HepG2 (cell line): ENCODE results near the gene NUDT8. TPM values are rescaled to one million over a fixed set of nuclear protein-coding genes. Genes with fewer than 3 reads are reported as not detected.

Experiments used
- ARHGAP35 ChIP-seq: sonication (generic); formaldehyde crosslinking; IDR thresholded peaks from 2 replicates; pipeline ENCODE4 v1.9.0; 2022; ENCODE audit warnings: mild to moderate bottlenecking, inconsistent platforms, moderate library complexity, missing genetic modification reagents, borderline replicate concordance
- CEBPG ChIP-seq: IDR thresholded peaks from 2 replicates; pipeline ENCODE4 v1.6.1; 2016
- ELK4 ChIP-seq: sonication (generic); formaldehyde crosslinking; IDR thresholded peaks from 2 replicates; pipeline ENCODE4 v1.9.0; 2021; ENCODE audit warnings: missing genetic modification reagents, borderline replicate concordance
- FOSL2 ChIP-seq: sonication (generic); formaldehyde crosslinking; IDR thresholded peaks from 2 replicates; pipeline ENCODE4 v1.4.0; 2020; ENCODE audit warnings: missing genetic modification reagents
- LBX2 ChIP-seq: sonication (generic); formaldehyde crosslinking; IDR thresholded peaks from 2 replicates; pipeline ENCODE4 v1.5.0; 2020; ENCODE audit warnings: missing genetic modification reagents, mild to moderate bottlenecking, borderline replicate concordance
- PRPF4 ChIP-seq: fragments of 200-400 bp; formaldehyde crosslinking; IDR thresholded peaks from 2 replicates; pipeline ENCODE4 v1.6.1; 2016; ENCODE audit warnings: low read length, low read depth; ENCODE audit not compliant: poor library complexity, severe bottlenecking
- SALL1 ChIP-seq: sonication (generic); formaldehyde crosslinking; IDR thresholded peaks from 2 replicates; pipeline ENCODE4 v1.8.0; 2022; ENCODE audit warnings: mild to moderate bottlenecking, missing genetic modification reagents
- SKI ChIP-seq: fragments of 450-650 bp; IDR thresholded peaks from one replicate; pipeline ENCODE4 v1.6.1; 2018; ENCODE audit warnings: mild to moderate bottlenecking; ENCODE audit not compliant: partially characterized antibody
- SKIL ChIP-seq: sonication (generic); formaldehyde crosslinking; IDR thresholded peaks from 2 replicates; pipeline ENCODE4 v1.8.0; 2022; ENCODE audit warnings: missing genetic modification reagents, mild to moderate bottlenecking, moderate library complexity, borderline replicate concordance
- ZMYM4 ChIP-seq: sonication (generic); formaldehyde crosslinking; IDR thresholded peaks from 2 replicates; pipeline ENCODE4 v1.8.1; 2023; ENCODE audit warnings: mild to moderate bottlenecking, missing genetic modification reagents
- ZNF101 ChIP-seq: sonication (generic); formaldehyde crosslinking; IDR thresholded peaks from 2 replicates; pipeline ENCODE4 v1.4.0; 2020; ENCODE audit warnings: mild to moderate bottlenecking, low read depth, missing genetic modification reagents, borderline replicate concordance
- ZNF136 ChIP-seq: sonication (generic); formaldehyde crosslinking; IDR thresholded peaks from 2 replicates; pipeline ENCODE4 v1.8.1; 2022; ENCODE audit warnings: low read depth, mild to moderate bottlenecking, moderate library complexity, missing genetic modification reagents
- ZNF160 ChIP-seq: sonication (generic); formaldehyde crosslinking; IDR thresholded peaks from 2 replicates; pipeline ENCODE4 v1.8.0; 2022; ENCODE audit warnings: mild to moderate bottlenecking, inconsistent platforms, missing genetic modification reagents
- ZNF251 ChIP-seq: sonication (generic); formaldehyde crosslinking; IDR thresholded peaks from 2 replicates; pipeline ENCODE4 v1.9.0; 2021; ENCODE audit warnings: mild to moderate bottlenecking, missing genetic modification reagents
- ZNF614 ChIP-seq: IDR thresholded peaks from 2 replicates; pipeline ENCODE4 v1.6.1; 2018; ENCODE audit warnings: missing biosample characterization, missing genetic modification reagents, inconsistent platforms, borderline replicate concordance
- ZNF720 ChIP-seq: sonication (generic); formaldehyde crosslinking; IDR thresholded peaks from 2 replicates; pipeline ENCODE4 v1.4.0; 2020; ENCODE audit warnings: missing genetic modification reagents
- ZSCAN20 ChIP-seq: sonication (generic); formaldehyde crosslinking; IDR thresholded peaks from 2 replicates; pipeline ENCODE4 v1.4.0; 2020; ENCODE audit warnings: missing genetic modification reagents, mild to moderate bottlenecking, borderline replicate concordance
- polyA plus RNA-seq, 8 experiments: library from polyadenylated mRNA; depleted of rRNA in 3 of 8; stranded (reverse) in 7 of 8; unstranded in 1 of 8; fragments of >200 nt; fragmentation: Illumina TruSeq in 4 of 8; extraction: Trizol in 4 of 8; gene quantifications; 2 replicates each; pipeline versions ENCODE4 v1.2.1 to v1.2.3, GENCODE V29; 2011 to 2016; ENCODE audit warnings: low read depth in 4 of 8, missing spikeins in 1 of 8, mixed read lengths in 1 of 8; ENCODE audit not compliant: insufficient read depth in 1 of 8
- total RNA-seq, 5 experiments: library from RNA; depleted of rRNA; stranded (reverse); fragments of >200 nt; fragmentation: Illumina TruSeq; extraction: Trizol; gene quantifications; 2 replicates each; pipeline ENCODE4 v1.2.3, GENCODE V29; 2016; ENCODE audit warnings: low read depth in 1 of 5
- TF ChIP-seq, protein P1 (sequence below): sonication (generic); formaldehyde crosslinking; IDR thresholded peaks from 2 replicates; pipeline ENCODE4 v1.4.0; 2020; ENCODE audit warnings: missing genetic modification reagents
- TF ChIP-seq, protein P2 (sequence below): IDR thresholded peaks from 2 replicates; pipeline ENCODE4 v1.6.1; 2016; ENCODE audit warnings: low read depth, missing genetic modification reagents, missing compliant biosample characterization

NUDT8 gene
- total and polyA plus RNA-seq, 2 of the 13 experiments (the other 11 are each of a cell fraction or from before 2014, with no cell fraction given) = 6.7 to 25.8 TPM

- TF ChIP-seq FOSL2 (CRISPR knock-in tag) = peak; percentile 48
- TF ChIP-seq LBX2 (CRISPR knock-in tag) = no peak; the same call in 1 of the 2 replicates
- TF ChIP-seq ZSCAN20 = no peak
- TF ChIP-seq ZNF160 (CRISPR knock-in tag) = no peak
- TF ChIP-seq SALL1 = peak; percentile 66; the same call in 1 of the 2 replicates
- peak; percentile 61; the same call in 1 of the 2 replicates for TF ChIP-seq ZMYM4
- 0 out of 2 replicates have a peak, but pooled peaks have one; percentile 17 for TF ChIP-seq ARHGAP35
- no peak for TF ChIP-seq SKIL (CRISPR knock-in tag)
- TF ChIP-seq SKI = peak; percentile 32
- TF ChIP-seq ZNF720 (CRISPR knock-in tag) = no peak
- TF ChIP-seq, protein P1, sequence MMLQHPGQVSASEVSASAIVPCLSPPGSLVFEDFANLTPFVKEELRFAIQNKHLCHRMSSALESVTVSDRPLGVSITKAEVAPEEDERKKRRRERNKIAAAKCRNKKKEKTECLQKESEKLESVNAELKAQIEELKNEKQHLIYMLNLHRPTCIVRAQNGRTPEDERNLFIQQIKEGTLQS (CRISPR knock-in tag) = no peak
- TF ChIP-seq ELK4 (CRISPR knock-in tag) = no peak
- no peak for TF ChIP-seq ZNF136 (CRISPR knock-in tag)
- TF ChIP-seq, protein P2, sequence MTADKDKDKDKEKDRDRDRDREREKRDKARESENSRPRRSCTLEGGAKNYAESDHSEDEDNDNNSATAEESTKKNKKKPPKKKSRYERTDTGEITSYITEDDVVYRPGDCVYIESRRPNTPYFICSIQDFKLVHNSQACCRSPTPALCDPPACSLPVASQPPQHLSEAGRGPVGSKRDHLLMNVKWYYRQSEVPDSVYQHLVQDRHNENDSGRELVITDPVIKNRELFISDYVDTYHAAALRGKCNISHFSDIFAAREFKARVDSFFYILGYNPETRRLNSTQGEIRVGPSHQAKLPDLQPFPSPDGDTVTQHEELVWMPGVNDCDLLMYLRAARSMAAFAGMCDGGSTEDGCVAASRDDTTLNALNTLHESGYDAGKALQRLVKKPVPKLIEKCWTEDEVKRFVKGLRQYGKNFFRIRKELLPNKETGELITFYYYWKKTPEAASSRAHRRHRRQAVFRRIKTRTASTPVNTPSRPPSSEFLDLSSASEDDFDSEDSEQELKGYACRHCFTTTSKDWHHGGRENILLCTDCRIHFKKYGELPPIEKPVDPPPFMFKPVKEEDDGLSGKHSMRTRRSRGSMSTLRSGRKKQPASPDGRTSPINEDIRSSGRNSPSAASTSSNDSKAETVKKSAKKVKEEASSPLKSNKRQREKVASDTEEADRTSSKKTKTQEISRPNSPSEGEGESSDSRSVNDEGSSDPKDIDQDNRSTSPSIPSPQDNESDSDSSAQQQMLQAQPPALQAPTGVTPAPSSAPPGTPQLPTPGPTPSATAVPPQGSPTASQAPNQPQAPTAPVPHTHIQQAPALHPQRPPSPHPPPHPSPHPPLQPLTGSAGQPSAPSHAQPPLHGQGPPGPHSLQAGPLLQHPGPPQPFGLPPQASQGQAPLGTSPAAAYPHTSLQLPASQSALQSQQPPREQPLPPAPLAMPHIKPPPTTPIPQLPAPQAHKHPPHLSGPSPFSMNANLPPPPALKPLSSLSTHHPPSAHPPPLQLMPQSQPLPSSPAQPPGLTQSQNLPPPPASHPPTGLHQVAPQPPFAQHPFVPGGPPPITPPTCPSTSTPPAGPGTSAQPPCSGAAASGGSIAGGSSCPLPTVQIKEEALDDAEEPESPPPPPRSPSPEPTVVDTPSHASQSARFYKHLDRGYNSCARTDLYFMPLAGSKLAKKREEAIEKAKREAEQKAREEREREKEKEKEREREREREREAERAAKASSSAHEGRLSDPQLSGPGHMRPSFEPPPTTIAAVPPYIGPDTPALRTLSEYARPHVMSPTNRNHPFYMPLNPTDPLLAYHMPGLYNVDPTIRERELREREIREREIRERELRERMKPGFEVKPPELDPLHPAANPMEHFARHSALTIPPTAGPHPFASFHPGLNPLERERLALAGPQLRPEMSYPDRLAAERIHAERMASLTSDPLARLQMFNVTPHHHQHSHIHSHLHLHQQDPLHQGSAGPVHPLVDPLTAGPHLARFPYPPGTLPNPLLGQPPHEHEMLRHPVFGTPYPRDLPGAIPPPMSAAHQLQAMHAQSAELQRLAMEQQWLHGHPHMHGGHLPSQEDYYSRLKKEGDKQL = no peak
- peak; percentile 29; the same call in 1 of the 2 replicates for TF ChIP-seq CEBPG (CRISPR knock-in tag)
- no peak for TF ChIP-seq PRPF4
- no peak for TF ChIP-seq ZNF251 (CRISPR knock-in tag)
- no peak for TF ChIP-seq ZNF101
- TF ChIP-seq ZNF614 (CRISPR knock-in tag) = no peak; the same call in 1 of the 2 replicates
These were observed 23.0 kb downstream of the NUDT8 start, which contains the start of gene NDUFV1 (continued) for GRCh38 chr11:67606492-67607295.
